IMR-90 (cell line): ENCODE data around the gene ABCC5. TPM values are rescaled to one million over a fixed set of nuclear protein-coding genes. Genes with fewer than 3 reads are reported as not detected.

ENCODE experiments used
- ATAC-seq: fragments of 200-7000 bp; cut with Tn5 transposase; 2 replicates; pipeline ENCODE4 v1.9.1; 2020; ENCODE audit warnings: low read depth, mild to moderate bottlenecking, moderate library complexity
- BruUV-seq: library from RNA; stranded (reverse); fragments of 400-500 nt; replicated peaks from 2 replicates; lab custom pipeline; 2021; lab: Mats Ljungman, UMichigan
- CTCF ChIA-PET: fragments of 300-600 bp; formaldehyde crosslinking; extraction: SDS; loops from one replicate; lab custom pipeline; 2021; ENCODE audit warnings: antibody characterized with exemption; lab: Yijun Ruan, JAX
- POLR2A ChIA-PET: fragments of 300-600 bp; sonication (Branson Sonifier 250); formaldehyde crosslinking; loops from one replicate; lab custom pipeline; 2022; ENCODE audit warnings: antibody characterized with exemption; ENCODE audit not compliant: unreplicated experiment; lab: Charles Lee
- DNase-seq: peaks from one replicate; pipeline ENCODE4 v3.0.0; 2013
- H2AFZ ChIP-seq: replicated peaks from 2 replicates; pipeline ENCODE3; 2013; ENCODE audit warnings: low read length, mild to moderate bottlenecking; ENCODE audit not compliant: poor library complexity
- H2AK5ac ChIP-seq: 2 replicates; pipeline ENCODE4 v1.6.1; 2013; ENCODE audit warnings: low read depth, low read length, inconsistent platforms
- H2AK9ac ChIP-seq: replicated peaks from 2 replicates; pipeline ENCODE3; 2013; ENCODE audit warnings: mild to moderate bottlenecking, low read depth, low read length, moderate library complexity; ENCODE audit not compliant: poor library complexity
- H2BK120ac ChIP-seq: 2 replicates; pipeline ENCODE4 v1.6.1; 2013; ENCODE audit warnings: low read depth, low read length, inconsistent platforms
- H2BK15ac ChIP-seq: 3 replicates; pipeline ENCODE4 v1.6.1; 2013; ENCODE audit warnings: low read depth, low read length, inconsistent platforms
- H2BK20ac ChIP-seq: 2 replicates; pipeline ENCODE4 v1.6.1; 2013; ENCODE audit warnings: low read depth, mild to moderate bottlenecking, inconsistent platforms, low read length, moderate library complexity
- H2BK5ac ChIP-seq: 2 replicates; pipeline ENCODE4 v1.6.1; 2013; ENCODE audit warnings: mild to moderate bottlenecking, low read depth, low read length, inconsistent platforms; ENCODE audit not compliant: poor library complexity, severe bottlenecking
- H3K14ac ChIP-seq: replicated peaks from 2 replicates; pipeline ENCODE4 v1.6.1; 2013; ENCODE audit warnings: low read depth, low read length, inconsistent platforms
- H3K18ac ChIP-seq: 2 replicates; pipeline ENCODE4 v1.6.1; 2013; ENCODE audit warnings: low read depth, low read length, control low read depth
- H3K23ac ChIP-seq: 2 replicates; pipeline ENCODE4 v1.6.1; 2013; ENCODE audit warnings: low read depth, low read length, inconsistent platforms
- H3K27ac ChIP-seq: 2 replicates; pipeline ENCODE4 v1.5.1; 2013; ENCODE audit warnings: mild to moderate bottlenecking, control low read depth, low read length; ENCODE audit not compliant: insufficient read depth
- H3K27me3 ChIP-seq: 2 replicates; pipeline ENCODE4 v1.6.1; 2013; ENCODE audit warnings: low read length; ENCODE audit not compliant: control insufficient read depth, insufficient read depth
- H3K36me3 ChIP-seq: 2 replicates; pipeline ENCODE4 v1.6.1; 2013; ENCODE audit warnings: low read length, mixed read lengths; ENCODE audit not compliant: control insufficient read depth, insufficient read depth
- H3K4ac ChIP-seq: 2 replicates; pipeline ENCODE4 v1.6.1; 2013; ENCODE audit warnings: low read depth, low read length, inconsistent platforms
- H3K4me1 ChIP-seq: 2 replicates; pipeline ENCODE4 v1.6.1; 2013; ENCODE audit warnings: low read length, mixed read lengths; ENCODE audit not compliant: control insufficient read depth, insufficient read depth
- H3K4me2 ChIP-seq: 2 replicates; pipeline ENCODE4 v1.6.1; 2013; ENCODE audit warnings: low read depth, mild to moderate bottlenecking, control low read depth, low read length, moderate library complexity
- H3K4me3 ChIP-seq: 2 replicates; pipeline ENCODE4 v1.5.1; 2013; ENCODE audit warnings: low read depth, mild to moderate bottlenecking, control low read depth, low read length, moderate library complexity; ENCODE audit not compliant: insufficient read depth
- H3K56ac ChIP-seq: 2 replicates; pipeline ENCODE4 v1.6.1; 2013; ENCODE audit warnings: low read length, inconsistent platforms; ENCODE audit not compliant: insufficient read depth; ENCODE audit errors: extremely low read depth
- H3K79me1 ChIP-seq, 2 experiments: 2 replicates each; pipeline ENCODE4 v1.6.1; 2013; ENCODE audit warnings: low read length in 2 of 2, inconsistent platforms in 1 of 2, low read depth in 1 of 2
- H3K9ac ChIP-seq: 2 replicates; pipeline ENCODE4 v1.6.1; 2013; ENCODE audit warnings: low read depth, low read length, control low read depth
- H3K9me1 ChIP-seq: 2 replicates; pipeline ENCODE4 v1.6.1; 2013; ENCODE audit warnings: low read length, inconsistent platforms; ENCODE audit not compliant: insufficient read depth
- H3K9me3 ChIP-seq: 2 replicates; pipeline ENCODE4 v1.6.1; 2013; ENCODE audit warnings: low read length; ENCODE audit not compliant: control insufficient read depth, insufficient read depth
- H4K20me1 ChIP-seq: 2 replicates; pipeline ENCODE4 v1.6.1; 2013; ENCODE audit warnings: low read length, inconsistent platforms; ENCODE audit not compliant: insufficient read depth
- H4K5ac ChIP-seq: 2 replicates; pipeline ENCODE4 v1.6.1; 2013; ENCODE audit warnings: mild to moderate bottlenecking, low read depth, low read length, control low read depth
- H4K8ac ChIP-seq, 2 experiments: 2 replicates each; pipeline ENCODE4 v1.6.1; 2013; ENCODE audit warnings: low read depth in 2 of 2, low read length in 2 of 2, control low read depth in 1 of 2, inconsistent platforms in 1 of 2
- H4K91ac ChIP-seq: 2 replicates; pipeline ENCODE4 v1.6.1; 2013; ENCODE audit warnings: low read depth, low read length, inconsistent platforms; ENCODE audit not compliant: insufficient read depth
- CEBPB ChIP-seq: IDR thresholded peaks from 2 replicates; pipeline ENCODE4 v1.6.1; 2012; ENCODE audit warnings: low read depth, low read length, improper control_type of control experiment
- CHD1 ChIP-seq: IDR thresholded peaks from 2 replicates; pipeline ENCODE4 v1.6.1; 2012; ENCODE audit warnings: low read depth, low read length, improper control_type of control experiment
- CTCF ChIP-seq: conservative IDR thresholded peaks from 2 replicates; pipeline ENCODE4 v1.5.1; 2012; ENCODE audit warnings: mild to moderate bottlenecking, low read depth, low read length, improper control_type of control experiment
- ELK1 ChIP-seq: fragments of 150-350 bp; IDR thresholded peaks from 2 replicates; pipeline ENCODE4 v1.6.1; 2016; ENCODE audit warnings: low read depth, mild to moderate bottlenecking, low read length, moderate library complexity, borderline replicate concordance
- FOS ChIP-seq: fragments of 150-350 bp; IDR thresholded peaks from 2 replicates; pipeline ENCODE4 v1.6.1; 2016; ENCODE audit warnings: low read depth, low read length
- MAFK ChIP-seq: IDR thresholded peaks from 2 replicates; pipeline ENCODE4 v1.6.1; 2012; ENCODE audit warnings: low read depth, low read length, improper control_type of control experiment
- MAZ ChIP-seq: IDR thresholded peaks from 2 replicates; pipeline ENCODE4 v1.6.1; 2012; ENCODE audit warnings: low read depth, mild to moderate bottlenecking, low read length, improper control_type of control experiment, moderate library complexity, borderline replicate concordance
- MXI1 ChIP-seq: IDR thresholded peaks from 2 replicates; pipeline ENCODE4 v1.6.1; 2012; ENCODE audit warnings: low read depth, mild to moderate bottlenecking, low read length, moderate library complexity, borderline replicate concordance
- NFE2L2 ChIP-seq: fragments of 150-350 bp; IDR thresholded peaks from 2 replicates; pipeline ENCODE4 v1.6.1; 2016; ENCODE audit warnings: low read depth, mild to moderate bottlenecking, low read length
- POLR2A ChIP-seq: IDR thresholded peaks from 2 replicates; pipeline ENCODE4 v1.6.1; 2012; ENCODE audit warnings: mild to moderate bottlenecking, low read depth, low read length
- RAD21 ChIP-seq: IDR thresholded peaks from 2 replicates; pipeline ENCODE4 v1.6.1; 2012; ENCODE audit warnings: low read length, improper control_type of control experiment
- RCOR1 ChIP-seq: IDR thresholded peaks from 2 replicates; pipeline ENCODE4 v1.6.1; 2012; ENCODE audit warnings: mild to moderate bottlenecking, low read length, improper control_type of control experiment; ENCODE audit not compliant: insufficient replicate concordance
- RFX5 ChIP-seq: IDR thresholded peaks from 2 replicates; pipeline ENCODE4 v1.8.0; 2012; ENCODE audit warnings: low read depth, mild to moderate bottlenecking, low read length, moderate library complexity
- USF2 ChIP-seq: fragments of 150-350 bp; IDR thresholded peaks from 2 replicates; pipeline ENCODE4 v1.6.1; 2017; ENCODE audit warnings: mild to moderate bottlenecking, antibody characterized with exemption, low read length, low read depth
- whole genome bisulfite sequencing, 2 experiments: methylation state at CpG; one replicate each; pipeline versions ENCODE4 v1.1.5 to v1.1.7; 2013; ENCODE audit warnings: missing lambda C conversion rate in 2 of 2; ENCODE audit not compliant: insufficient read length in 1 of 2; ENCODE audit errors: extremely low coverage in 2 of 2; 5-methylcytosine and 5-hydroxymethylcytosine counted together
- dilution Hi-C: fragments of 300-500 bp; cut with HindIII; formaldehyde crosslinking; loops from one replicate; pipeline ENCODE4 v1.14.3; 2018; ENCODE audit warnings: low sequenced_read_pairs; ENCODE audit not compliant: unreplicated experiment
- in situ Hi-C: fragments of 300-500 bp; cut with MboI; formaldehyde crosslinking; loops from 3 replicates; pipeline ENCODE4 v1.14.3; 2019; ENCODE audit warnings: low sequenced_read_pairs, inconsistent platforms, mixed read lengths
- intact Hi-C: fragments of 100-400 bp; cut with micrococcal nuclease; formaldehyde crosslinking; loops from 2 replicates; pipeline ENCODE4 v1.10.0; 2022
- polyA plus RNA-seq, 3 experiments: library from polyadenylated mRNA; depleted of rRNA; stranded (reverse); fragments of >200 nt; gene quantifications; 2 replicates each; pipeline ENCODE4 v1.2.3, GENCODE V29; 2012; ENCODE audit warnings: low replicate concordance in 1 of 3
- total RNA-seq: library from RNA; depleted of rRNA; stranded (reverse); fragments of >200 nt; gene quantifications from 2 replicates; pipeline ENCODE4 v1.2.3, GENCODE V29; 2012

The ABCC5 gene
- total and polyA plus RNA-seq, 2 of the 4 experiments (the other 2 are of a cell fraction), result 8.4 to 17.7 TPM

GRCh38 chr3:184011937-184012889 is 5.5 kb downstream of the ABCC5 start:
- no peak overlapping the region for H3K18ac ChIP-seq
- no peak overlapping the region for H3K4me3 ChIP-seq
- H2BK15ac ChIP-seq, result no peak overlapping the region
- H4K5ac ChIP-seq, result no peak overlapping the region
- peaks cover 18 to 29% of the 10 kb centered on the region in 2 experiments for H3K79me1 ChIP-seq
- POLR2A ChIA-PET, result no interaction called here
- peaks cover 3% of the 10 kb centered on the region for H3K36me3 ChIP-seq
- no CpG with 5 or more reads among the region's 6 CpGs for WGBS, 2 experiments
- peak; percentile 17 for DNase-seq
- no peak overlapping the region for H3K27ac ChIP-seq
- no peak overlapping the region for H3K9ac ChIP-seq
- no peak overlapping the region for H3K4me2 ChIP-seq
- no peak overlapping the region for H4K91ac ChIP-seq
- H3K9me3 ChIP-seq, result no peaks in the 10 kb centered on the region
- H3K27me3 ChIP-seq, result no peaks in the 10 kb centered on the region
- H3K23ac ChIP-seq, result no peak overlapping the region
- H2BK5ac ChIP-seq, result no peak overlapping the region
- H2AFZ ChIP-seq, result no peak overlapping the region
- H2BK120ac ChIP-seq, result no peak overlapping the region
- no TSS peak for BruUV-seq
- no peak overlapping the region for H3K14ac ChIP-seq
- no peak for ATAC-seq
- no peak overlapping the region for H4K8ac ChIP-seq
- CTCF ChIA-PET, result interaction anchor here (0.9 to 1.5 kb wide), 2 partner anchors 108 to 117 kb away, joined by 3 to 4 read pairs; no protein-coding TSS in a partner anchor
- no peak overlapping the region for H2AK9ac ChIP-seq
- no peak overlapping the region for H2BK20ac ChIP-seq
- H3K9me1 ChIP-seq, result peaks cover 3% of the 10 kb centered on the region
- H2AK5ac ChIP-seq, result no peak overlapping the region
- in situ Hi-C loops, result loop anchor here (10.0 kb wide), 1 partner anchor 117 kb away; no protein-coding TSS in a partner anchor
- intact Hi-C loops, result loop anchor here (10.0 kb wide), 1 partner anchor 243 kb away; no protein-coding TSS in a partner anchor
- no peak overlapping the region for H3K56ac ChIP-seq
- dilution Hi-C loops, result no loop called here
- no peaks in the 10 kb centered on the region for H4K20me1 ChIP-seq
- no peak overlapping the region for H3K4ac ChIP-seq
- H3K4me1 ChIP-seq, result peaks cover 7% of the 10 kb centered on the region
- TF ChIP-seq CTCF (no peak), MXI1 (no peak), ELK1 (no peak), USF2 (no peak), RFX5 (no peak), NFE2L2 (no peak), RCOR1 (no peak), MAZ (no peak), CEBPB (no peak), CHD1 (no peak), MAFK (no peak), FOS (no peak), POLR2A (no peak), RAD21 (no peak)
